IMR-90 (cell line): ENCODE results near the gene APOE. TPM values are rescaled to one million over a fixed set of nuclear protein-coding genes. Genes with fewer than 3 reads are reported as not detected.

Experiments used
- ATAC-seq: fragments of 200-7000 bp; cut with Tn5 transposase; 2 replicates; pipeline ENCODE4 v1.9.1; 2020; ENCODE audit warnings: low read depth, mild to moderate bottlenecking, moderate library complexity
- BruUV-seq: library from RNA; stranded (reverse); fragments of 400-500 nt; replicated peaks from 2 replicates; lab custom pipeline; 2021; lab: Mats Ljungman, UMichigan
- CTCF ChIA-PET: fragments of 300-600 bp; formaldehyde crosslinking; extraction: SDS; loops from one replicate; lab custom pipeline; 2021; ENCODE audit warnings: antibody characterized with exemption; lab: Yijun Ruan, JAX
- POLR2A ChIA-PET: fragments of 300-600 bp; sonication (Branson Sonifier 250); formaldehyde crosslinking; loops from one replicate; lab custom pipeline; 2022; ENCODE audit warnings: antibody characterized with exemption; ENCODE audit not compliant: unreplicated experiment; lab: Charles Lee
- DNase-seq: peaks from one replicate; pipeline ENCODE4 v3.0.0; 2013
- H2AFZ ChIP-seq: replicated peaks from 2 replicates; pipeline ENCODE3; 2013; ENCODE audit warnings: low read length, mild to moderate bottlenecking; ENCODE audit not compliant: poor library complexity
- H2AK5ac ChIP-seq: 2 replicates; pipeline ENCODE4 v1.6.1; 2013; ENCODE audit warnings: low read depth, low read length, inconsistent platforms
- H2AK9ac ChIP-seq: replicated peaks from 2 replicates; pipeline ENCODE3; 2013; ENCODE audit warnings: mild to moderate bottlenecking, low read depth, low read length, moderate library complexity; ENCODE audit not compliant: poor library complexity
- H2BK120ac ChIP-seq: 2 replicates; pipeline ENCODE4 v1.6.1; 2013; ENCODE audit warnings: low read depth, low read length, inconsistent platforms
- H2BK15ac ChIP-seq: 3 replicates; pipeline ENCODE4 v1.6.1; 2013; ENCODE audit warnings: low read depth, low read length, inconsistent platforms
- H2BK20ac ChIP-seq: 2 replicates; pipeline ENCODE4 v1.6.1; 2013; ENCODE audit warnings: low read depth, mild to moderate bottlenecking, inconsistent platforms, low read length, moderate library complexity
- H2BK5ac ChIP-seq: 2 replicates; pipeline ENCODE4 v1.6.1; 2013; ENCODE audit warnings: mild to moderate bottlenecking, low read depth, low read length, inconsistent platforms; ENCODE audit not compliant: poor library complexity, severe bottlenecking
- H3K14ac ChIP-seq: replicated peaks from 2 replicates; pipeline ENCODE4 v1.6.1; 2013; ENCODE audit warnings: low read depth, low read length, inconsistent platforms
- H3K18ac ChIP-seq: 2 replicates; pipeline ENCODE4 v1.6.1; 2013; ENCODE audit warnings: low read depth, low read length, control low read depth
- H3K23ac ChIP-seq: 2 replicates; pipeline ENCODE4 v1.6.1; 2013; ENCODE audit warnings: low read depth, low read length, inconsistent platforms
- H3K27ac ChIP-seq: 2 replicates; pipeline ENCODE4 v1.5.1; 2013; ENCODE audit warnings: mild to moderate bottlenecking, control low read depth, low read length; ENCODE audit not compliant: insufficient read depth
- H3K27me3 ChIP-seq: 2 replicates; pipeline ENCODE4 v1.6.1; 2013; ENCODE audit warnings: low read length; ENCODE audit not compliant: control insufficient read depth, insufficient read depth
- H3K36me3 ChIP-seq: 2 replicates; pipeline ENCODE4 v1.6.1; 2013; ENCODE audit warnings: low read length, mixed read lengths; ENCODE audit not compliant: control insufficient read depth, insufficient read depth
- H3K4ac ChIP-seq: 2 replicates; pipeline ENCODE4 v1.6.1; 2013; ENCODE audit warnings: low read depth, low read length, inconsistent platforms
- H3K4me1 ChIP-seq: 2 replicates; pipeline ENCODE4 v1.6.1; 2013; ENCODE audit warnings: low read length, mixed read lengths; ENCODE audit not compliant: control insufficient read depth, insufficient read depth
- H3K4me2 ChIP-seq: 2 replicates; pipeline ENCODE4 v1.6.1; 2013; ENCODE audit warnings: low read depth, mild to moderate bottlenecking, control low read depth, low read length, moderate library complexity
- H3K4me3 ChIP-seq: 2 replicates; pipeline ENCODE4 v1.5.1; 2013; ENCODE audit warnings: low read depth, mild to moderate bottlenecking, control low read depth, low read length, moderate library complexity; ENCODE audit not compliant: insufficient read depth
- H3K56ac ChIP-seq: 2 replicates; pipeline ENCODE4 v1.6.1; 2013; ENCODE audit warnings: low read length, inconsistent platforms; ENCODE audit not compliant: insufficient read depth; ENCODE audit errors: extremely low read depth
- H3K79me1 ChIP-seq, 2 experiments: 2 replicates each; pipeline ENCODE4 v1.6.1; 2013; ENCODE audit warnings: low read length in 2 of 2, inconsistent platforms in 1 of 2, low read depth in 1 of 2
- H3K9ac ChIP-seq: 2 replicates; pipeline ENCODE4 v1.6.1; 2013; ENCODE audit warnings: low read depth, low read length, control low read depth
- H3K9me1 ChIP-seq: 2 replicates; pipeline ENCODE4 v1.6.1; 2013; ENCODE audit warnings: low read length, inconsistent platforms; ENCODE audit not compliant: insufficient read depth
- H3K9me3 ChIP-seq: 2 replicates; pipeline ENCODE4 v1.6.1; 2013; ENCODE audit warnings: low read length; ENCODE audit not compliant: control insufficient read depth, insufficient read depth
- H4K20me1 ChIP-seq: 2 replicates; pipeline ENCODE4 v1.6.1; 2013; ENCODE audit warnings: low read length, inconsistent platforms; ENCODE audit not compliant: insufficient read depth
- H4K5ac ChIP-seq: 2 replicates; pipeline ENCODE4 v1.6.1; 2013; ENCODE audit warnings: mild to moderate bottlenecking, low read depth, low read length, control low read depth
- H4K8ac ChIP-seq, 2 experiments: 2 replicates each; pipeline ENCODE4 v1.6.1; 2013; ENCODE audit warnings: low read depth in 2 of 2, low read length in 2 of 2, control low read depth in 1 of 2, inconsistent platforms in 1 of 2
- H4K91ac ChIP-seq: 2 replicates; pipeline ENCODE4 v1.6.1; 2013; ENCODE audit warnings: low read depth, low read length, inconsistent platforms; ENCODE audit not compliant: insufficient read depth
- CEBPB ChIP-seq: IDR thresholded peaks from 2 replicates; pipeline ENCODE4 v1.6.1; 2012; ENCODE audit warnings: low read depth, low read length, improper control_type of control experiment
- ELK1 ChIP-seq: fragments of 150-350 bp; IDR thresholded peaks from 2 replicates; pipeline ENCODE4 v1.6.1; 2016; ENCODE audit warnings: low read depth, mild to moderate bottlenecking, low read length, moderate library complexity, borderline replicate concordance
- FOS ChIP-seq: fragments of 150-350 bp; IDR thresholded peaks from 2 replicates; pipeline ENCODE4 v1.6.1; 2016; ENCODE audit warnings: low read depth, low read length
- MAZ ChIP-seq: IDR thresholded peaks from 2 replicates; pipeline ENCODE4 v1.6.1; 2012; ENCODE audit warnings: low read depth, mild to moderate bottlenecking, low read length, improper control_type of control experiment, moderate library complexity, borderline replicate concordance
- USF2 ChIP-seq: fragments of 150-350 bp; IDR thresholded peaks from 2 replicates; pipeline ENCODE4 v1.6.1; 2017; ENCODE audit warnings: mild to moderate bottlenecking, antibody characterized with exemption, low read length, low read depth
- WGBS, 2 experiments: methylation state at CpG; one replicate each; pipeline versions ENCODE4 v1.1.5 to v1.1.7; 2013; ENCODE audit warnings: missing lambda C conversion rate in 2 of 2; ENCODE audit not compliant: insufficient read length in 1 of 2; ENCODE audit errors: extremely low coverage in 2 of 2; 5-methylcytosine and 5-hydroxymethylcytosine counted together
- dilution Hi-C: fragments of 300-500 bp; cut with HindIII; formaldehyde crosslinking; loops from one replicate; pipeline ENCODE4 v1.14.3; 2018; ENCODE audit warnings: low sequenced_read_pairs; ENCODE audit not compliant: unreplicated experiment
- in situ Hi-C: fragments of 300-500 bp; cut with MboI; formaldehyde crosslinking; loops from 3 replicates; pipeline ENCODE4 v1.14.3; 2019; ENCODE audit warnings: low sequenced_read_pairs, inconsistent platforms, mixed read lengths
- intact Hi-C: fragments of 100-400 bp; cut with micrococcal nuclease; formaldehyde crosslinking; loops from 2 replicates; pipeline ENCODE4 v1.10.0; 2022
- polyA plus RNA-seq, 3 experiments: library from polyadenylated mRNA; depleted of rRNA; stranded (reverse); fragments of >200 nt; gene quantifications; 2 replicates each; pipeline ENCODE4 v1.2.3, GENCODE V29; 2012; ENCODE audit warnings: low replicate concordance in 1 of 3
- total RNA-seq: library from RNA; depleted of rRNA; stranded (reverse); fragments of >200 nt; gene quantifications from 2 replicates; pipeline ENCODE4 v1.2.3, GENCODE V29; 2012

APOE gene
- total and polyA plus RNA-seq, 2 of the 4 experiments (the other 2 are of a cell fraction): 0.18 to 2.0 TPM

- intact Hi-C loops: no loop called here
- ATAC-seq: no peak
- no peak for TF ChIP-seq MAZ
- no peak for TF ChIP-seq USF2
- no peak for TF ChIP-seq ELK1
- TF ChIP-seq CEBPB: no peak
- no peak for TF ChIP-seq FOS
These were observed 2.7 kb downstream of the APOE start for GRCh38 chr19:44908074-44908835.

More at GRCh38 chr19:44908074-44908835, 2.7 kb downstream of the APOE start:
- Histone ChIP-seq H2AFZ (no peak overlapping the region), H2AK5ac (no peak overlapping the region), H3K9me1 (no peaks in the 10 kb centered on the region), H3K4ac (no peak overlapping the region), H3K79me1 (no peaks in the 10 kb centered on the region; a peak in 1 of 4 replicates), H3K23ac (no peak overlapping the region), H3K56ac (no peak overlapping the region), H3K14ac (no peak overlapping the region), H3K4me2 (no peak overlapping the region), H3K4me3 (no peak overlapping the region), H4K20me1 (0 out of 2 replicates have a peak, but pooled peaks cover 4% of the 10 kb centered on the region), H2BK120ac (no peak overlapping the region), H3K36me3 (no peaks in the 10 kb centered on the region), H4K91ac (no peak overlapping the region), H4K8ac (no peak overlapping the region), H2BK5ac (no peak overlapping the region), H3K27ac (no peak overlapping the region), H3K4me1 (peaks cover 14% of the 10 kb centered on the region), H3K9me3 (no peaks in the 10 kb centered on the region), H2AK9ac (no peak overlapping the region), H3K27me3 (peaks cover 8% of the 10 kb centered on the region), H4K5ac (no peak overlapping the region), H2BK15ac (no peak overlapping the region), H3K18ac (no peak overlapping the region), H3K9ac (no peak overlapping the region), H2BK20ac (no peak overlapping the region)
- 89% methylated on average over 24 of the region's 46 CpGs; no CpG with 5 or more reads in 1 of the 2 experiments for WGBS, 2 experiments
- ChIA-PET CTCF (interaction anchor here (1.1 to 1.2 kb wide), 2 partner anchors 44 to 151 kb away, joined by 3 read pairs; no protein-coding TSS in a partner anchor), POLR2A (no interaction called here)
- no TSS peak for BruUV-seq
- DNase-seq: no peak
- in situ Hi-C loops (no loop called here), dilution Hi-C loops (no loop called here)
